H9 (cell line): ENCODE data around the gene POLE3. TPM values are rescaled to one million over a fixed set of nuclear protein-coding genes. Genes with fewer than 3 reads are reported as not detected.

Experiments used
- DNase-seq: peaks from one replicate; pipeline ENCODE4 v3.0.0-alpha.2; 2017
- H2AFZ ChIP-seq: one replicate; pipeline ENCODE4 v1.6.1; 2013; ENCODE audit warnings: mild to moderate bottlenecking, low read length, control low read depth, moderate library complexity
- H2AK5ac ChIP-seq: 2 replicates; pipeline ENCODE4 v1.6.1; 2013; ENCODE audit warnings: low read length, control low read depth, mixed read lengths; ENCODE audit not compliant: insufficient read length
- H2BK120ac ChIP-seq: one replicate; pipeline ENCODE4 v1.6.1; 2013; ENCODE audit warnings: low read depth, mild to moderate bottlenecking, low read length, control low read depth, inconsistent platforms; ENCODE audit not compliant: poor library complexity, severe bottlenecking
- H2BK12ac ChIP-seq: 2 replicates; pipeline ENCODE4 v1.6.1; 2013; ENCODE audit warnings: low read length, control low read depth, mixed read lengths, low read depth; ENCODE audit not compliant: insufficient read length
- H2BK15ac ChIP-seq: 2 replicates; pipeline ENCODE4 v1.6.1; 2013; ENCODE audit warnings: low read depth, low read length, control low read depth
- H2BK20ac ChIP-seq: one replicate; pipeline ENCODE4 v1.6.1; 2013; ENCODE audit warnings: low read depth, mild to moderate bottlenecking, low read length, control low read depth, inconsistent platforms; ENCODE audit not compliant: poor library complexity, severe bottlenecking
- H2BK5ac ChIP-seq: 2 replicates; pipeline ENCODE4 v1.6.1; 2013; ENCODE audit warnings: low read length, control low read depth, mixed read lengths; ENCODE audit not compliant: insufficient read length
- H3K14ac ChIP-seq: 2 replicates; pipeline ENCODE4 v1.6.1; 2013; ENCODE audit warnings: low read length, control low read depth; ENCODE audit not compliant: insufficient read depth
- H3K18ac ChIP-seq: 2 replicates; pipeline ENCODE4 v1.6.1; 2013; ENCODE audit warnings: low read depth, mild to moderate bottlenecking, mixed read lengths, low read length, control low read depth; ENCODE audit not compliant: insufficient read length
- H3K23ac ChIP-seq: 2 replicates; pipeline ENCODE4 v1.6.1; 2013; ENCODE audit warnings: low read length, control low read depth, mixed read lengths, low read depth; ENCODE audit not compliant: insufficient read length
- H3K23me2 ChIP-seq: 2 replicates; pipeline ENCODE4 v1.6.1; 2013; ENCODE audit warnings: low read depth, mild to moderate bottlenecking, mixed read lengths, low read length, control low read depth; ENCODE audit not compliant: insufficient read length, poor library complexity, severe bottlenecking
- H3K27ac ChIP-seq: 2 replicates; pipeline ENCODE4 v1.5.1; 2013; ENCODE audit warnings: low read length, control low read depth, mixed read lengths, low read depth; ENCODE audit not compliant: insufficient read length
- H3K27me3 ChIP-seq: 2 replicates; pipeline ENCODE4 v1.6.1; 2013; ENCODE audit warnings: low read length, control low read depth, inconsistent platforms; ENCODE audit not compliant: insufficient read depth
- H3K4ac ChIP-seq: 2 replicates; pipeline ENCODE4 v1.6.1; 2013; ENCODE audit warnings: low read depth, mild to moderate bottlenecking, control low read depth, inconsistent platforms, low read length, moderate library complexity
- H3K4me1 ChIP-seq: 2 replicates; pipeline ENCODE4 v1.6.1; 2013; ENCODE audit warnings: low read length, control low read depth, inconsistent platforms; ENCODE audit not compliant: insufficient read depth
- H3K4me2 ChIP-seq: 2 replicates; pipeline ENCODE4 v1.6.1; 2013; ENCODE audit warnings: low read length, control low read depth, mixed read lengths; ENCODE audit not compliant: insufficient read length, insufficient read depth
- H3K56ac ChIP-seq: 2 replicates; pipeline ENCODE4 v1.6.1; 2013; ENCODE audit warnings: low read depth, mild to moderate bottlenecking, mixed read lengths, low read length, control low read depth; ENCODE audit not compliant: insufficient read length
- H3K79me1 ChIP-seq: 2 replicates; pipeline ENCODE4 v1.6.1; 2013; ENCODE audit warnings: low read depth, mild to moderate bottlenecking, moderate library complexity, low read length, control low read depth, inconsistent platforms; ENCODE audit not compliant: insufficient read depth, poor library complexity, severe bottlenecking
- H3K79me2 ChIP-seq: 2 replicates; pipeline ENCODE4 v1.6.1; 2013; ENCODE audit warnings: low read length, control low read depth, inconsistent platforms; ENCODE audit not compliant: insufficient read depth
- H3K9ac ChIP-seq: 2 replicates; pipeline ENCODE4 v1.6.1; 2013; ENCODE audit warnings: low read length, control low read depth, mixed read lengths; ENCODE audit not compliant: insufficient read length; ENCODE audit errors: extremely low read depth
- H3K9me3 ChIP-seq: one replicate; pipeline ENCODE4 v1.6.1; 2013; ENCODE audit warnings: low read depth, low read length, inconsistent platforms; ENCODE audit not compliant: control insufficient read depth
- H3T11ph ChIP-seq: one replicate; pipeline ENCODE4 v1.6.1; 2013; ENCODE audit warnings: mild to moderate bottlenecking, low read length, control low read depth, inconsistent platforms
- H4K20me1 ChIP-seq: one replicate; pipeline ENCODE4 v1.6.1; 2013; ENCODE audit not compliant: control insufficient read depth, insufficient read length, insufficient read depth
- H4K5ac ChIP-seq: 2 replicates; pipeline ENCODE4 v1.6.1; 2013; ENCODE audit warnings: low read depth, mild to moderate bottlenecking, mixed read lengths, low read length, control low read depth; ENCODE audit not compliant: insufficient read length
- H4K8ac ChIP-seq: replicated peaks from 2 replicates; pipeline ENCODE4 v1.6.1; 2013; ENCODE audit warnings: low read length, control low read depth, mixed read lengths, low read depth; ENCODE audit not compliant: insufficient read length
- H4K91ac ChIP-seq: 2 replicates; pipeline ENCODE4 v1.6.1; 2013; ENCODE audit warnings: low read depth, mild to moderate bottlenecking, moderate library complexity, mixed read lengths, low read length, control low read depth; ENCODE audit not compliant: insufficient read length
- H3K27ac Mint-ChIP-seq, 3 experiments: 2 replicates in 2 of 3; 3 replicates in 1 of 3; pipeline ENCODE4 v1.8.0; 2020 to 2021; ENCODE audit warnings: mixed read lengths in 3 of 3, mild to moderate bottlenecking in 1 of 3, moderate library complexity in 1 of 3
- H3K27me3 Mint-ChIP-seq: 2 replicates; pipeline ENCODE4 v1.8.0; 2021; ENCODE audit warnings: low read depth, mild to moderate bottlenecking, moderate library complexity, mixed read lengths
- H3K36me3 Mint-ChIP-seq, 3 experiments: 2 replicates in 2 of 3; 3 replicates in 1 of 3; pipeline ENCODE4 v1.8.0; 2020 to 2021; ENCODE audit warnings: low read depth in 3 of 3, mixed read lengths in 3 of 3; ENCODE audit not compliant: insufficient read depth in 1 of 3
- H3K4me1 Mint-ChIP-seq, 2 experiments: 2 replicates each; pipeline ENCODE4 v1.8.0; 2020; ENCODE audit warnings: mixed read lengths in 2 of 2
- H3K4me3 Mint-ChIP-seq, 2 experiments: 2 replicates in 1 of 2; 3 replicates in 1 of 2; pipeline ENCODE4 v1.8.0; 2020 to 2021; ENCODE audit warnings: mild to moderate bottlenecking in 2 of 2, mixed read lengths in 2 of 2, moderate library complexity in 1 of 2
- H3K9me3 Mint-ChIP-seq, 2 experiments: 2 replicates in 1 of 2; 3 replicates in 1 of 2; pipeline ENCODE4 v1.8.0; 2020; ENCODE audit warnings: mild to moderate bottlenecking in 2 of 2, mixed read lengths in 2 of 2, moderate library complexity in 1 of 2
- CTCF ChIP-seq: fragments of 200-600 bp; sonication (generic); conservative IDR thresholded peaks from 3 replicates; pipeline ENCODE4 v1.8.0; 2021; ENCODE audit warnings: antibody characterized with exemption, mild to moderate bottlenecking
- WGBS: extraction: QIAGEN DNeasy Blood & Tissue Kit; methylation state at CpG from one replicate; pipeline ENCODE4 v1.1.7; 2013; ENCODE audit warnings: missing lambda C conversion rate, low lambda C conversion rate, mixed read lengths; ENCODE audit not compliant: insufficient read length; ENCODE audit errors: extremely low coverage; 5-methylcytosine and 5-hydroxymethylcytosine counted together
- total RNA-seq: library from RNA; stranded (reverse); gene quantifications from 2 replicates; pipeline ENCODE4 v1.2.1, GENCODE V29; 2021

Gene POLE3
- total RNA-seq, 1 experiment from 2014 or later, result 82.4 TPM

- H3K23ac ChIP-seq, result no peak overlapping the region
- Mint-ChIP-seq H3K27ac (0 out of 7 replicates have a peak overlapping the region, but pooled peaks of 1 of the 3 experiments have one; percentile 38), H3K9me3 (no peaks in the 10 kb centered on the region), H3K4me3 (no peak overlapping the region), H3K4me1 (peaks cover 6 to 11% of the 10 kb centered on the region in 2 experiments), H3K27me3 (no peaks in the 10 kb centered on the region; the same call in 1 of the 2 replicates), H3K36me3 (peaks cover 0 to 10% (median 8%) of the 10 kb centered on the region in 3 experiments; a peak in 4 of 7 replicates)
- no peak overlapping the region for H2BK15ac ChIP-seq
- H2AFZ ChIP-seq, result no peak overlapping the region
- no peak overlapping the region for H2BK120ac ChIP-seq
- TF ChIP-seq CTCF, result no peak
- H3K27me3 ChIP-seq, result no peaks in the 10 kb centered on the region
- no peaks in the 10 kb centered on the region for H4K20me1 ChIP-seq
- H3K56ac ChIP-seq, result no peak overlapping the region
- H2BK20ac ChIP-seq, result no peak overlapping the region
- H2BK5ac ChIP-seq, result no peak overlapping the region
- no peak overlapping the region for H4K5ac ChIP-seq
- H3K79me2 ChIP-seq, result no peaks in the 10 kb centered on the region
- no peak for DNase-seq
- no peak overlapping the region for H3K27ac ChIP-seq
- H4K91ac ChIP-seq, result no peak overlapping the region
- no peaks in the 10 kb centered on the region for H3K4me1 ChIP-seq
- no peaks in the 10 kb centered on the region for H3K79me1 ChIP-seq
- no peaks in the 10 kb centered on the region for H3K23me2 ChIP-seq
- H2AK5ac ChIP-seq, result no peak overlapping the region
- H3K4me2 ChIP-seq, result no peak overlapping the region
- H4K8ac ChIP-seq, result no peak overlapping the region
- H2BK12ac ChIP-seq, result no peak overlapping the region
- no peak overlapping the region for H3K18ac ChIP-seq
- H3K9ac ChIP-seq, result no peak overlapping the region
- H3K4ac ChIP-seq, result no peak overlapping the region
- no peaks in the 10 kb centered on the region for H3K9me3 ChIP-seq
- WGBS, result no CpG with 5 or more reads among the region's 3 CpGs
- H3T11ph ChIP-seq, result no peak overlapping the region
- no peak overlapping the region for H3K14ac ChIP-seq
Observed at GRCh38 chr9:113397203-113397631, 13.3 kb downstream of the POLE3 start.
